Measurements from ENCODE around the gene TBC1D25.
"Not testable (repeated sequence)": the region's sequence is repeated elsewhere in the genome, so short reads cannot be mapped to it uniquely, and the experiment has no call there.

DNA sequence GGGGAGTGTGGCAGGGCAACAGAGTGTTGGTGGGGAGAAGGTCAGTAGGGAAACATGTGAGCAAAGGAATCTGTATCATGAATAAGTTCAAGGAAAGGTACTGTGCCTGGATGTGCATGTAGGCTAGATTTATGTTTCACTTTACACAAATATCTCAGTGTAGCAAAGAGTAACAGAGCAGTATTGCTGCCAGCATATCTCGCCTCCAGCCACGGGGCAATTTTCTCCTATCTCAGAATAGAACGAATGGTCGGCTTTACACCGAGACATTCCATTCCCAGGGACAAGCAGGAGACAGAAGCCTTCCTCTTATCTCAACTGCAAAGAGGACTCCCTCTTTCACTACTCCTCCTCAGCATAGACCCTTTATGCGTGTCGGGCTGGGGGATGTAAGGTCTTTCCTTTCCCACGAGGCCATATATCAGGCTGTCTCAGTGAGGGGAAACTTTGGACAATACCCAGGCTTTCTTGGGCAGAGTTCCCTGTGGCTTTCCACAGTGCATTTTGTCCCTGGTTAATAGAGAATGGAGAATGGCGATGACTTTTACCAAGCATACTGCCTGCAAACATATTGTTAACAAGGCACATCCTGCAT is 16.3 kb downstream of the TBC1D25 start:
- TF ChIP-seq, protein P1, sequence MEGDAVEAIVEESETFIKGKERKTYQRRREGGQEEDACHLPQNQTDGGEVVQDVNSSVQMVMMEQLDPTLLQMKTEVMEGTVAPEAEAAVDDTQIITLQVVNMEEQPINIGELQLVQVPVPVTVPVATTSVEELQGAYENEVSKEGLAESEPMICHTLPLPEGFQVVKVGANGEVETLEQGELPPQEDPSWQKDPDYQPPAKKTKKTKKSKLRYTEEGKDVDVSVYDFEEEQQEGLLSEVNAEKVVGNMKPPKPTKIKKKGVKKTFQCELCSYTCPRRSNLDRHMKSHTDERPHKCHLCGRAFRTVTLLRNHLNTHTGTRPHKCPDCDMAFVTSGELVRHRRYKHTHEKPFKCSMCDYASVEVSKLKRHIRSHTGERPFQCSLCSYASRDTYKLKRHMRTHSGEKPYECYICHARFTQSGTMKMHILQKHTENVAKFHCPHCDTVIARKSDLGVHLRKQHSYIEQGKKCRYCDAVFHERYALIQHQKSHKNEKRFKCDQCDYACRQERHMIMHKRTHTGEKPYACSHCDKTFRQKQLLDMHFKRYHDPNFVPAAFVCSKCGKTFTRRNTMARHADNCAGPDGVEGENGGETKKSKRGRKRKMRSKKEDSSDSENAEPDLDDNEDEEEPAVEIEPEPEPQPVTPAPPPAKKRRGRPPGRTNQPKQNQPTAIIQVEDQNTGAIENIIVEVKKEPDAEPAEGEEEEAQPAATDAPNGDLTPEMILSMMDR (IDR thresholded peaks at IDR 0.05; ENCODE audit: low read depth, low read length, missing input control) = not testable (repeated sequence)
- TF ChIP-seq RAD21 (IDR thresholded peaks at IDR 0.05) = not testable (repeated sequence)

All from liver (tissue), 3 donors.